HCEC 1CT (cell line): Measurements from ENCODE around the gene INPP5E.

ENCODE experiments used
- DNase-seq: peaks from one replicate; pipeline ENCODE4 v3.0.0-alpha.2; 2017

The INPP5E gene

DNA sequence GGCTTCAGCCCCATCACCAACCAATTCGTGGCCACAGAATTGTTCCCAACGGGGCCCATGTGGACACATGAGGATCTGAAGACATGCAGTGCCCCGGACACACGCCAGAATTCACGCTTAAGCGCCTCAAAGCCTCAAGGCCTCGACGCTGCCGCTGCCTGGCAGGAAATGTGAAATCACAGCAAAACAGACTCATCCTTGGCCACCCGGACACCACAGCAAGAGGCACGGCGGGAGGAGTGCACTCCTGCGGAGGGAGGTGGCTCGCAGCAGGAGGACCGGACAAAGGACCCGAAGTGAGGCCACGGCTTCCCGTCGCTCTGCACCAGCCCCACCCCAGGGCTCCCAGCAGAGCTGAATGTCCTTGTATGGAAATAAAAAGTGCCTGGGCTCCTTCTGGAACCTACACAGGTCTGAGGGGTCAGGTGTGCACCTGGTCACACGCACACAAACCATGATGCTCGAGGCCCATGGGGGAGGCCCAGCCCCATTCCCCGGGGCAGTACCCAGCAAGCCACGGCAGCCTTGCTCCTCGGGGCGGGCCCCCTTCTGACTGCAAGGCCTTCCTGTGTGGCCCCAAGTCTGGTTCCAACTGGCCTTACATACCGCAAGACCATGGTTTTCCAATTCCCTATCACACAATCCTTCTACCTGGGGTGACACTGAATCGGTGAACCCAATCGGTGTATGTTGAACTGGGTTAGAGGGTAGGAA, 33.2 kb upstream of the INPP5E start:
- DNase-seq: no peak

DNA sequence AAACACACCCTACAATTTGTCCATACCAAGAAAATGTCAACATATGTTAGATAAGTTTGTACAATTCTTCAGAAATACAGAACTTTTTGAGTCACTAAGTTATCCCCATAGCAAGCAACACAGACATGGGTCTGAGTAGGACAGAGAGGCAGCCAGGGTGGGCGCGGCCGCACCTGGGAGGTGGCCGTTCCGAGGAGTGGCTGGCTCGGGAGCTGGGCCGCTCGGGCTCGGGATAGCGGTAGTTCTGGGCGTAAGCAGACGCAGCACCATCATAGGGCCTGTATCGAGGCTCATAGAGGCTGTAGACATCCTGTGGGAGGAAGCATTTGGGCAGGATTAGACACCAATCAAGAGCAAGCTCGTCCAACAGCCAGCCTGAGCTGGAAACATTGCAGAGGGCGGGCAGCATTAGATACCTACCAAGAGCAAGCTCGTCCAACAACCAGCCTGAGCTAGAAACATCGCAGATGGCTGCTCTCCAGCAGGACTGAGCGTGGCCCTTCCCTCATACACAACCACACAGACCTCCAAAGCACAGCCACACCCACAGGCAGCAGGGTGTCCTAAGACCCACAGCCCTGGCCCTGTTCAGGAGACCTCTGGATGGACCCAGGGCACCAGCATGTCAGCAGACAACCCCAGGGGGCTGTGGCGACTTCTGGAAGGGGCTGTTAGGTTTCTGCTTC, 32.3 kb upstream of the INPP5E start:
- DNase-seq: no peak

DNA sequence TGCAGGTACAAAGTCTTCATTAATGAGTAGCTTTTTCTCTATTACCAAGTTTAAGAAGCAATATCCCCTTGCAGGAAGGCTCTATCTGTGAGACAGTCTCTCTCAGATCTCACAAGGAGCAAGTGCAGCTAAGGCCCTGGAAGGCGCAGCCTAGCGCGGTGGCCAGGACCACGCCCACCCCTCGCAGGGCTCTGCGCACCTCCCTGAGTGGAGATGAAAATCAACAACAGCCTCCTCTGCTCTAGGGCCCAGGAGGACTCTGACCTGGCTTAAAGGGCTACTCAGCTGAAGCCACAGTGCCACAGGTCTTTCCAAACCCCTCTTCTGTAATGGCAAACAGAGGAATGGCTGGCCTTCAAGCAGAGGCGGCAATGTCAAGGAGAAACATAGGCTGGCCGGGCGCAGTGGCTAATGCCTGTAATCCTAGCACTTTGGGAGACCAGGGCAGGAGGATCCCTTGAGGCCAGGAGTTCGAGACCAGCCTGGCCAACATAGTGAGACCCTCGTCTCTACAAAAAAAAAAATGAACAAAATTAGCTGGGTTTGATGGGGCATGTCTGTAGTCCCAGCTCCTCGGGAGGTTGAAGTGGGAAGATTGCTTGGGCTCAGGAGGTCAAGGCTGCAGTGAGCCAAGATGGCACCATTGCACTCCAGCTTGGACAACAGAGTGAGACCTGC, 31.3 kb upstream of the INPP5E start:
- DNase-seq: no peak

DNA sequence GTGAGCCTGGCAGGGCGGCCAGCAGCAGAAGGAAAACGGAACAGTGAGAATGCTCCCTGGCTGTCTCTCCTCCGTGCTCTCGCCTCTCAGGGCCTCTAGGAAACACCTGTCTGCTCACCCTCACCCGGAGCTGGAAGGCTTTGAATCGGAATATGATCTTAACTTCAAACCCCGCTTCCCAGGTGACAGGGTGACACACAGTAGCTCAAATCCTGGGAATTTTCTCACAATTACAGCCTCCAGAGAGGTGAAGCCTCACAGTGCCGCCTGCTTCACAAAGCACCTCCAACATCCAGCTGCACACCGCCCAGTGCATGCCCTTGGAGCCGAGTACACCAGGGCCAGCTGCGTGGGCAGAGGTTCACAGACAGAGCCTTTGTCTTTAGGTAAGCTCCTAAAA, 30.7 kb upstream of the INPP5E start:
- no peak for DNase-seq

DNA sequence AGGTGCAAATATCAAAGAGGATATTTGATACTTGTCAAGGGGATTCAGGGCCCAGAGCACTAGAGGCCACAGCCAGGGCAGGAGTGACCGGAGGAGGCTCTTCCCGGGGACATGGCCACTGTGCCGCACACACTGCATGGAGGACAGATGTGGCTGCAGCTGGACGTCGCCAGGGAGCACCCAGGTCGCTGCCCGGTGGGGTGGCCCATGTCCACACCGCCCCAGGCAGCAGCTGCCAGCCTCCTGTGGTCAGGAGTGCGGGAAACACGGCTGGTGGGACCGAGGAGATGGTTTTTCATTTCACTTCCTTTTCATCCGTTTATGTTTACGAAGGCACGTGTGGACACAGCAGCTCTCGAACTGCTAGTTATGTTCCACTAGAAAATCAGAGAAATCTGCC, 28.1 kb upstream of the INPP5E start:
- DNase-seq: no peak

DNA sequence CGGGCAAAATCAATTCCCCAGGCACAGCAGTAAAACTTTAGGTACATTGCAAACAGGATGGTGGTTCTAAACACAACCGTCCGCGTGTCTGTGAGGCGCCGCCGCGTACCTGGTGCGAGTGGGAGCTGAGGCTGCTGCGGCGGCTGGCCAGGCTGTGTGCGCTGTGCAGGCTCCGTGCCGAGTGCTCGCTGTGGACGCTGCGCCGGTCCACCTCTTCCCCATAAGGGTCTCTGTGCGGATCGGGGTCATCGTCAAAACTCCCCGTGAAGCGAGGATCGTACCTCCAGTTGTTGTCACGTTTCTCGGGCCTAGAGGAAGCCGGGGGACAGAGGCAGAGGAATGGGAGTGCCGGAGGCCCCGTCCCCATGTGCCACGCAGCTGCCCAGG, 26.5 kb upstream of the INPP5E start:
- DNase-seq: no peak

DNA sequence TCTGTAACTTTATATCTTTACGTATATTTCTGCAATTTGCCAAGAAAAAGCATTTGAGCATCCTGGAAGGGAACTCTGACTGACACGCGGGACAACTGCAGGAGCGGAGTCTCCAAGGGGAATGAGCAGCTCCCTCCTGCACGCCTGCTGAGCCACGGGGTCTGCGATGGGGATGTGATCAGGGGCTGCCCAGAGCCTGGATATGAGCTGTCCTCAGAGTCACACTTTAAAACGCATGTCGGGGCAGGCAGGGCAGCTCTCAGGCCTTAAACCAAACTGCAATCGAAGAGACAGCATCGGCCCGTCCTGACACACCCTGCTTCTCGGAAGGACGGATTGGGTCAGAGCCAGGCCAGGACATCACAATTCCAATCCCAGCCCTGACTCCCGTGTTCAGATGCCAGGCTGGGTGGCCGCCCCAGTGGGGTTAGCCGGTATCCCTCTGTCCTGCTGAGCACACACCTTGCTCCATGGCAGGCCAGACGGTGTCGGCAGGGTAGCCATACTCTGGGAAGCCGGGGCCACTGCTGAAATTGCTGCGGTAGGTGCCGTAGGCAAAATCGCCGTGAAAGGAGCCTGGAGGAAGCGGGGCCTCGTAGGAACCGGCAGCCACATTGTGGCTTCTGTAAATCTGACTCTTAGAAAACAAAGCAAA, 26.0 kb upstream of the INPP5E start:
- no peak for DNase-seq

DNA sequence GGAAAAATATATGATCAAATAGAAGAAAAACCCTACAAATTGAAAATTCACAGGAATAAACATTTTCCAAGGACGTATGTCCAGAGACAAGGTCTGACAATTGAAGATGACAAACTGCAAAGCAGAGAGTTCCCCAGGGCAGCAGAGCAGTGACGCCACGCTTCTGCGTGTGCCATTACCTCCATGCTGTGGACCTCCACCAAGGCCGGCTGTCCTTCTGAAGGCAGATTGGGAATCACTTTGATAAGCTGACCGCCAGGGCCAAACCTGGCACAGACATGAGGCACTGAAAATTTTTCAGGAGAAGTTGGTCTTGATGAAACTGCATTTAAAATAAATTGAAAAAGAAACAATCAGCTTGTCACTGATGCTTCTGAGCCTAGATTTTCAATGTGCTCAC, 24.6 kb upstream of the INPP5E start:
- no peak for DNase-seq

DNA sequence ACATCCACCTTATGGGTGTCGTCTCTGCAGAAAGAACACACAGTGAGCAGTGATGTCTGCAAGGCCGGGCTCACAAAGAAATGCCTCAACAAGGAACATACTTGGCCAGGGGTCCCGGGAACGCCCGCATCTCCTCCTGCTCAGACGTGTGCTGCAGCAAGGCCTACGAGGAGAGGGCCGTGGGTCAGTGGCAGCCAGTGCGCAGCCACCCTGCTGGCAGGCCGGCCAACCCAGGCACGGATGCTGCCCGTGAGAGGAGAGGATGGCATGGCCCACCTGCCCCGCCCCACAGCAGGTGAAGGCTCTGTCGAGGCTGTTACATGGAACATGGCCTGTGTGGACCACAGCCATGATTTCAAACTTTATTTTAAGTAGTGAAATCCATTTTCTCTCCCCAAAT, 23.9 kb upstream of the INPP5E start:
- no peak for DNase-seq

DNA sequence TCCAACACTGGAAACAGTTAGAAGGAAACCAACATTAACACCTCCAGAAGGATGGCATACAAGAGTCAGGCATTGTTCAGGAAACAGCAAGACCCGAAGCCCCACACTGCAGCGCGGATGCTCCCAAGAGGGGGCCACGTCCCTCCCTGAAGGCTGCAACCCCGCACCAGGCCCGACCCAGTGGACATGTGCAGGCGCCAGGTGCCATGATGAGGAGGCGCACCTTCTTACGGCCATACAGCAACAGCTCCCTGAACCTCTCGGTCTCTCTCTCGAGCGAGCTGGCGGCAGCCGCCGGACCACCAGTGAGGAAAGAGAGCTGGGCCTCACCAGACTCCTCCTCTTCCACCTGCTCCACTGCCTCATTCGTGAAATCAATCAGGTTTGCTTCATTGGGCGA, 23.0 kb upstream of the INPP5E start:
- no peak for DNase-seq

DNA sequence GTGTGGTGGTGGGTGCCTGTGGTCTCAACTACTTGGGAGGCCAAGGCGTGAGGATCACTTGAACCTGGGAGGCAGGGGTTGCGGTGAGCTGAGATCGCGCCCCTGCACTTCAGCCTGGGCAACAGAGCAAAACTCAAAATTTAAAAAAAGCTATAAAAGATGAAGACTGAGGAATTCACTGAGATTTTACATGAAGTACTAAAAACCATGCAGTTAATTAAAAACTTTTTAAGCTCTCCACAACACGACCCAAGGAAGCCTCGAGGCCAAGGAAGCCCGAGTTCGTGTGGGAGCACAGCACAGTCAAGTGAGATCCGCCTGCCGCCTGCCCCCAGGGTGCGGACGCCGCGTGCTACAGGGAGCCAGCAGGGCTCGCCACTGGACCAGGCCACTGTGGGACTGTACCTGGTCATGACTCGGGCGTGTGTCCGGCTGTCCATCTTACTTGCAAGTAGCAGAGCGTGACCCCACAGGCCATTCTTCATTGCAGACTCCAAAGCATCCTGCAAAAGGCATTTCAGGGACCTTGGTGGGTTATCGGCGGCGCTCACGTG, 21.2 kb upstream of the INPP5E start:
- no peak for DNase-seq

DNA sequence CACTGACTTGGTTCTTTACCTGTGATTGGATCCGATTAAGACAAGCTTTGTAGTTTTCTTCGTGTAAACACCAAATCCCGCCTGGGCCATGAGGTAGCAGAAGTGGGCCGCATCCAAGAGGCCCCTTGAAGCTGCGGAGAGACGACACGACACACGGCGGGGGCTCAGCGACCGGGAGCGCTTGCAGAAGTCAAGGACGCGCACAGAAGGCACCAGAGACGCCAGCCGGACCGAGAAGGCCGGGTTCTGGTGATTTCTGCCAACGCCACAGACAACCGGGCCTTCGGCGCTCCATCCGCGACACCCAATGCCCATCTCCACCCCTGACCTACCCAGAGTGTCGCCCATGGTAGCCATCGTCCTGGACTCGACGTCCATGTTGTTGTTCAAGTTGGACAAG, 19.8 kb upstream of the INPP5E start:
- no peak for DNase-seq

DNA sequence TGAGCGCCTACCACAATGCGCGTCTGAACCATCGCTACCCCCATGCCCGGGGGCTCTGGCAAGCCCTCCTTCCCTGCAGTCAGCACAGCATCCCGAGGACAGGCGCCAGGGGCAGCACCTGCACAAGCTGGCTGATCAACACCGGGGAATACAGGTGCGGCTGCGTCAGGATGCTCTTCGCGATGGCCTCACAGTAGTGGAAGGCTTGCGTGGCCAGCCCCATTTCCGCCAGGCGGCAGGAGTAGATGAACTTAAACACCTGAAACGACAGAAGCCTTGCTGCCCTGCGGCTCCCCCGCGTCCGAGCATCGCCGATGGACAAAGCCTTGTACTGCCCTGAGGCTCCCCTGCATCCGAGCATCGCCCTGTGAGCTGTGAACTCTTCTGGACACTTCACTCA, 17.7 kb upstream of the INPP5E start:
- no peak for DNase-seq

DNA sequence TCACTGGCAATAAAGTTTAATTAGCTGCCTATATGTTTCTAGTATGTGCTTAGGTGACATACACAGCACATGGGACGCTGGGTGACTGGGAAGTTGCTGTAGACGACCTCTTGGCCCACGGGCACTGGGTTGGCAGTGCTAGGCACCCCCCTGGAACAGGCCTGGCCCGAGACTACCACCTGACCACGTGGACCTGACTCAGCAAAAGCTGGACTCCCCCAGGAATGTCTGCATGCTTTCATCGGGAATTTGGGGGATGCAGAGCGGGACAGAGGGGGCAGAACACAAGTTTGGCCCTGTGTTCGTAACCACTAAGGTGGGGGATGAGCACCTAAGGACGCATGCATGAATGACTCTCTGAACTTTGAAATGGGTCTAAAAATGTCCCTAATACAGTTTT, 16.6 kb upstream of the INPP5E start:
- DNase-seq: no peak

DNA sequence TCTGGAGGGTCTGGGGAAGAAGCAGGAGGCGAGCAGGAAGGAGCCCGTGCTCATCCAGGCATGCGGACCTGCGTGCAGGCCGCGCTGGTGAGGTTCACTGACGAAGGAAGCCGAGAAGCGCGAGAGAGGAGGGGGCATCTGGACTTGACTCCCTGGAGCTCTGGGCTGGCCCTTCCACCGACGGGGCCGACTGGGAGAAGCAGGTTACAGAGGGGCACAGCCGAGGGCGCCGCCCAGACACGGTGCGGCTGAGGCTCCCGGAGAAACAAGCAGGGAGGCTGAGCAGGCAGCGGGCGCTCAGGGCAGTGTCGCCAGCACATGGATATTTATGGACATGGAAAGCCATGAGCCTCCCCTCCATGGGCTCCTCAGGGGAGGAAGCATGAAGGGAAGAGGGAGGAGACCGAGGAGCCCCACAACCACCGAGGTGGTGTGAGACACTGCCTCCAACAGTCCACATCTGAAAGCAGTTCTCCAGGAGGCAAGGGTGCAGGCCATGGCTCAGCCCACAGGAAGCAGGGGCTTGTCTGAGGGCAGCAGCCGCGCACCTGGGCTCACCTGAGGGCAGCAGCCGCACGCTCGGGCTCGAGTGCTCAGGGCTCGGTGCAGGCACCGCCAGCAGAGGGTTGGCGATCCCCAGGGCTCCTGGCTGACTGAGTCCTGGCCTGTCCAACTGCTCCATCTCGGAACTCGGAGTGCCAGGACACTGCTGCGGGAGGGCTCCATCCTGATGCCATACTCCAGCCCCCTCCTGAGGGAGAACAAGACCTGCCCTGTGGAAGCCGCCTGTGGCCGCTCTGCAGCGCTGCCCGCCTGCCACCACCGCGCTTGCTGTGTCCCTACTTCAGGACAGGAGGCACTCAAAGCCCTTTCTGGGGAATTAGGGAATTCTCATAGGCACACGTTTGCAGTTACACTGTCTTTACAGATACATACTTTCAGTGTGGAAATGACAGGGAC, 15.7 kb upstream of the INPP5E start:
- DNase-seq: no peak

DNA sequence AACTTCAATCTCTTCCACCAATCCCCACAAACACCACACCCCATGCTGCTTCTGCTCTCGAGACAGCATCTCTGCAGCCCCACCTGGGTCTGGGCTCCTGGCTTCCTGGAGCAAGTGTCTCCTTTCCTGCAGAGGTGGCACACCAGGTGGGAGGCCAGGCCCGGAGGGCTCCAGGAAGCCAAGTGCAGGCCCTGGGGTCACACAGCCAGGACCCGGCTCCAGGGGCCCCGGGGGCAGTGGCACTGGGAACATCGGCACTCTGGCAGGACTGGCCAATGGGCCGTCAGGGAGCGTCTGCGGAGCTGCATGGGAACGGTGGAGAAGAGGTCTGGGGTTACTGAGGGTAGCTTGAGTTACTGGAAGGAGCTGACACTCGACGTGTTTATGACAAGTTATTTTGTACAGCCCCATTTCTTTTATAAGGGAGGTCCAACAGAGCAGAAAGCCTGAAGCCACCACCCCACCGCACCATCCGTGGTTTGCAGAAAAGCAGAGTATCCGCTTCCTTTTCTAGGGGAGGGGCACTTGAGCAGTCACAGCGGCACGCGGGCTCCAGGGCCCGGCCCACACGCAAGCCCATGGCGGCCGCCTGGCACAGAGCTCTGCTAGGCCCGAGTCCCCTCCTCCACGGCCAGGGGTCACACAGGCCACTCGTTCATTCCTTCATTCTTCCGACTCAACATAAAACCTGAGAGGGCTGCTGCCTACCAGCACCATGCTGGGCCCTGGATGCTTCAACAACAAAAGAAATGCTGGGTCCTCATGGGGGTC, 14.6 kb upstream of the INPP5E start:
- no peak for DNase-seq

DNA sequence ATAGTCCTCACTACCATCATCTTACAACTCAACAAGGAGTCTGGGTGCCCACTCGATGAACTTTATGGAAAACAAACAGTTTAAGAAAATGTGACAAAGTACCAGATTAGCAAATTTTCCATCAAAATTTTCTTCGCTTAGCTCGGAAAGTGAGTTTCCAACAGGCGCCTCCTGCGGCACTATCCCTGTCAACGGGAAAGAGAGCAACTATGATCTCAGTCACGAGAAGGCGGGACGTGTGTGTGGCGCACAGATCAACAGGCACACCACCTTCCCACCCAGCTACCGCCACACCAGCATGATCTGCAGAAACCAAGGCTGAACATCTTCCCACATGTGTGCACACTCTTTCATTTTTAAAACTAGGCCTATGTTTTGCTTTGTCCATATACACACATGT, 13.7 kb upstream of the INPP5E start:
- DNase-seq: no peak

DNA sequence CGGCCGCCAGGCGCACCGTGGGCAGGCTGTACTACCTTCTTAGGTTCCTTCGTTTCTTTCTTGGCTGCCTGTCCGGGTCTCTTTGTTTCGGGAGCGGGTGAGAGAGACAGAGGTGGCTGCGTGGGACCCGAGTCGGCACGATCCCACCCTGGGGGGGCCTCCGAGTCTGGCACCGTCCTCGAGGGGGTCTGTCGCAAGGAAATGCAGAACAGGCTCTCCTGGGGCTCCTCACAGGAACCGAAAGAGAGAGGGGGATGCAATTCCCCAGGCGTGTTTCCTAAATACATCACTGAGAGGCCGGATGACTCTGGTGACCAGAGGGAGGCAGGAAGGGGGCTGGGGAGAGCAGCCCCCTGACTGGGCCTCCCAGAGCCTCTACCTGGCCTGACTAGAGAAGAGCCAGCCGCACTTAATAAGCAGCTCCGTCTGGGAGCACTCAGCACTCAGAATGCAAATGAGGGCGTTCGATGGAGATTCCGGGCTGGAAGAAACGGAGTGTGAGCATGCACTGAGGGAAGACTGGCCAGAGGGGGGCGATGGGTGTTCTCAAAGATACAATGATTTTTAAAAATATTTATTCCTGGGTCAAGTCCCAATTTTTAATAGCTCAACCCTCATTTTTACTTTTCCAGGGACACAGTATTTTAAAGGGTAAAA, 11.7 kb upstream of the INPP5E start:
- no peak for DNase-seq

DNA sequence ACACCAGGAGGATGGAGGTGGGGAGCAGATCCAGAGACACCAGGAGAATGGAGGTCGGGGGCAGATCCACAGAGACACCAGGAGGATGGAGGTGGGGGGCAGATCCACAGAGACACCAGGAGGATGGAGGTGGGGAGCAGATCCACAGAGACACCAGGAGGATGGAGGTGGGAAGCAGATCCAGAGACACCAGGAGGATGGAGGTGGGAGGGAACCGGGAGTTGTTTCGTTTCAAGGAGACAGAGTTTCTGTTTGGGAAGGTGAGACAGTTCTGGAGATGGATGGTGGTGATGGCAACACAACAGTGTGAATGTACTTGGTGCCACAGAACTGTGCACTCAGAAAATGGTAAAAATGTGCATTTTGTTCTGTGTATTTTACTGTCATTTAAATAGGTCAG, 9.0 kb upstream of the INPP5E start:
- DNase-seq: no peak

DNA sequence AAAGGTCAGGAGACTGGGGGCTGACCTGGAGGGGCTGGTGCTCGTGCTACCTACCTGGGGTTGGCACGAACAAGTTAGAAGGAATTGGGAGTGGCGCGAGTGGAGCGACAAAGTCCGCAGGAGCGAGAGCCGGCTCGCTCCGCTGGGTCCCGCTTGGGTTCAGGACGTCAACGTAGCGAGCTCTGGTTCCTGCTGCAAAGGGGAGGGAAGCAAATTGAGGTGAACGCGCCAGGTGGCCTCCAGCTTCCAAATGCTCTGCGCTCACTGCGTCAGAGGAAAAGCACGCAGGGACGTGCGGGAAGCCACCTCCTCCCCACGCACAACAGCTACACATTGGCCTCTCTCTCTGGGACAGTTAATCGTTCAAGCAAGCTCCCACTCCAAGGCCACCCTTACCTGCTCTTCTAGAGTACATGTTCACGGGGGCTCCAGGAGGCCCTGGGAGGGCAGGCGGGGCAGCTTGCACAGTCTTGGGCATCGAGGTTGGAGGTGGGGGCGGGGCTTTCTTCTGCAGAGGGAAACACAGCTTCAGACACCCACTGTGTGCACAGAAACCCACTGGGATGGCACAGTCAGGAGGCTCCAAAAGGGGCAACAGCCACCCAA, 7.6 kb upstream of the INPP5E start:
- no peak for DNase-seq

DNA sequence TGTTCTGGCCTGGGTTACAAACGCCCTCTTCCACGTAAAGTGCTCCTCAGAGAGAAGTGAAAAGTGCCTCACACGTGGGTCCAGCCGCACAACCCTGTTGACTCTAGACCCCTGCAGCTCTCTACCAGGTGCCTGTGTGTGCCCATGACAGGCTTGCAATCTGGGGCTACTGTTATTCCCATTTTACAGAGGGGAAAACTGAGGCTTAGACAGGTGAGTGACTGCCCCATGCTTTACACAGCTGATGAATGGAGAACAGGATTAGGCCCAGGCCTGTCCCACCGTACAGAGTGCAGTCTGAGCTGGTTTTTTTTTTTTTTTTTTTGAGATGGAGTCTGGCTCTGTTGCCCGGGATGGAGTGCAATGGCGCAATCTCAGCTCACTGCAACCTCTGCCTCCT, 6.2 kb upstream of the INPP5E start:
- no peak for DNase-seq
